CD4-positive, alpha-beta T cell treated with Interleukin-21 for 1 hour (primary cell): Measurements from ENCODE around the gene GLI2.

Experiments used
- DNase-seq: peaks from one replicate; pipeline ENCODE4 v3.0.0-alpha.2; 2020

GLI2 gene

GRCh38 chr2:120715353-120715752, 20.3 kb upstream of the GLI2 start:
- DNase-seq, result no peak

GRCh38 chr2:120715941-120716340, 19.7 kb upstream of the GLI2 start:
- no peak for DNase-seq

- DNase-seq, result no peak
Measured at GRCh38 chr2:120716641-120717585, 18.8 kb upstream of the GLI2 start.

GRCh38 chr2:120719491-120719890, 16.2 kb upstream of the GLI2 start:
- DNase-seq, result no peak

GRCh38 chr2:120720231-120720630, 15.4 kb upstream of the GLI2 start:
- DNase-seq, result no peak

- DNase-seq, result no peak
Measured at GRCh38 chr2:120720746-120721375, 14.8 kb upstream of the GLI2 start.

- DNase-seq, result no peak
Measured at GRCh38 chr2:120722246-120722567, 13.5 kb upstream of the GLI2 start.

GRCh38 chr2:120722568-120723421, 12.9 kb upstream of the GLI2 start:
- DNase-seq, result no peak

GRCh38 chr2:120726245-120726644, 9.4 kb upstream of the GLI2 start:
- no peak for DNase-seq

GRCh38 chr2:120729406-120730399, 6.0 kb upstream of the GLI2 start:
- DNase-seq, result no peak

- DNase-seq, result no peak
Measured at GRCh38 chr2:120731175-120731574, 4.5 kb upstream of the GLI2 start.

- no peak for DNase-seq
Measured at GRCh38 chr2:120732506-120733237, 3.0 kb upstream of the GLI2 start.

- no peak for DNase-seq
Measured at GRCh38 chr2:120733238-120733932, 2.3 kb upstream of the GLI2 start.

GRCh38 chr2:120734930-120735651, 577 bp upstream of the GLI2 start:
- no peak for DNase-seq

GRCh38 chr2:120736202-120736623, 545 bp downstream of the GLI2 start:
- no peak for DNase-seq

- DNase-seq, result no peak
Measured at GRCh38 chr2:120736624-120737339, 1.1 kb downstream of the GLI2 start.

- DNase-seq, result no peak
Measured at GRCh38 chr2:120737340-120738101, 1.9 kb downstream of the GLI2 start.

GRCh38 chr2:120738117-120738516, 2.4 kb downstream of the GLI2 start:
- DNase-seq, result no peak
